ENCODE data around the gene IMPA2.
"Not testable (repeated sequence)": the region's sequence is repeated elsewhere in the genome, so short reads cannot be mapped to it uniquely, and the experiment has no call there.

GRCh38 chr18:12068316-12068949 lies 87.1 kb downstream of the IMPA2 start:
- not testable (repeated sequence) for TF ChIP-seq CTCF, POLR2A (IDR thresholded peaks at IDR 0.05)

All from uterus (tissue), 2 donors.